GM19193 (cell line): ENCODE measurements around the gene LAMA5.

Experiments
- POLR2A ChIP-seq: IDR thresholded peaks from 4 replicates; pipeline ENCODE4 v1.6.1; 2011; ENCODE audit not compliant: insufficient read depth, insufficient read length; ENCODE audit errors: extremely low read depth

The LAMA5 gene

DNA sequence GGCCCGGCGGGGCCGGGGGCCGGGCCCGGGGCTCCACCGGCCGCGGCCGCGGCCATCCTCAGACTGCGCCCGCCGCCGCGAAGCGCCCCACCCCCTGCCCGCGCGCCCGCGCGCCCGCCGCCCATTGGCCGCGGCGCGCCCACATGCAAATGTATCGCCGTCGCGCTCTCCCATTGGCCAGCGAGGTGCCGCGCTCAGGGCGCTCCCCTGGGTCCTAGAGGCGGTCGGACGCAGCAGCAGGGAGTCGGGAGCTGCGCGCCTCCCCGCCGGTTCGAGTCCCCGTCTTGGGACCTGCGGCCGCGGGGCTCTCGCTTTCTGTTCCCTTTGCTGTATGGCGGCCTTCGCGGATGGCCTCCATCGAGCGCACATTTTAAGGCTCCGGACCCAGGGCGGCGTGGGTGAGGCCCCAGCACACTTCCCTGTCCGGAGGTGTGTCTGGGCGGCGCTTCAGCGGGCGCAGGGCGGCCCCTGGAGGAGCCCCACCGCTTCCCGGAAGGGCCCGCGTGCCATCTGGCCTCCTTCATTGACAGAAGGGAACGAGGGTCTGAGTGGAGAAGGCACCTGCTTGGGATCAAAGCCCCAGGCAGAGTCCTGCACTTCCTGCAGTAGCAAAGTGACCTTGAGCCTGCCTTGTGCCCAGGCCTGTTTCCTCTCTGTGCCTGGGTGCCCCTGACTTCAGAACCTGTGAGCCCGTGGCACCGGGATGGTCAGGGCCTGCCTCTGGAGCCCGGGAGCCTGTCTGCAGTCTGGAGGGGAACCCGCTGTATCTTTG, 40.3 kb upstream of the LAMA5 start, which contains the start of gene CABLES2:
Gene CABLES2 (minus strand): TSS at position 65 of the 772 bp plus-strand sequence. CDS start 9 bp downstream, at position 56.
- peak; percentile 47 for TF ChIP-seq POLR2A

DNA sequence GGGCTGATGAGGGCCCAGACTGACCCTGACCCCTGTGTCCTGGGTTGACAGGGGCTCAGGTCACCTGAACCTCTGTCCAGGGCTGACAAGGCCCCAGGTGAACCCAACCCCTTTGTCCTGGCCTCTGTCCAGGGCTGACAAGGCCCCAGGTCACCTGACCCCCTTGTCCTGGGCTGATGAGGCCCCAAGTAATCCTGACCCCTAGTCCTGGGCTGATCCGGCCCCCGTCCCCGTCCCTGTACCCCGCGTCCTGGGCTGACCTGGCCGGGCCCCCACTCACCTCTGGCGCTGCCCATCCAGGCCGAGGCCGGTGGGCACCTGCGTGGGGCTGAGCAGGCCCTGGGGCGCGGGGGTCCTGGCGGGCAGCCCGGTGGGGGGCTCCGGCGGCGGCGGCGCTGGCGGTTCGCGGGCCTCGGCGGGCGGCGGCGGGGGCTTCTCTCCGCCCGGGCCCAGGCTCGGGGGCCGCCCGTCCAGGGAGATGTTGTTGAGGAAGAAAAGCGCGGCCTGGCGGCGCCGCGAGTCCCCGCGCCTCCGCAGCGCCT, 39.6 kb upstream of the LAMA5 start:
- TF ChIP-seq POLR2A, result no peak

DNA sequence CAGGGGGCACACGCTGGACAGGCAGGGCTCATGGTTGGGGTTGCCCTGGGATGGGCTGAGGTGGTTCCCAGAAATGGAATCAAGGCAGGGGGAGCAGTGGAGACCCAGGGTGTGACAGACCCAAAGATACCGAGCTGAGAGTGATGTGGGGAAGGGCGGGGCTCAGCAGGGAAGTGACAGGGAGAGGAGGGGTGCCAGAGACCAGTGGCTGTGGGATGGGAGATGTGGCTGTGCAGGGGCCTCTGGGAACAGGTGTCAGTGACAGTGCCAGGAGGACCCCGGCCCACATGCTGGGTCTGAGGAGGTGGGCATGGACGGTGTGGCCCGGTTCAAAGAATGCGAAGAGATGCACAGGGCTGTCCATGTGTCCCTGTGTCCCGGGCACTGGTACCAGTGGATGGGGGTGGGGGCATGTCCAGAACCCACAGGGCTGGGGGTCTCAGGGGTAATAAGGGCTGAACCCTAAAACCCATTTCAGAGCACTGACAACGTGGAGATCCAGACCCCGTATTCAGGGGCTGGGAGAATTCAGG, 38.9 kb upstream of the LAMA5 start:
- no peak for TF ChIP-seq POLR2A

DNA sequence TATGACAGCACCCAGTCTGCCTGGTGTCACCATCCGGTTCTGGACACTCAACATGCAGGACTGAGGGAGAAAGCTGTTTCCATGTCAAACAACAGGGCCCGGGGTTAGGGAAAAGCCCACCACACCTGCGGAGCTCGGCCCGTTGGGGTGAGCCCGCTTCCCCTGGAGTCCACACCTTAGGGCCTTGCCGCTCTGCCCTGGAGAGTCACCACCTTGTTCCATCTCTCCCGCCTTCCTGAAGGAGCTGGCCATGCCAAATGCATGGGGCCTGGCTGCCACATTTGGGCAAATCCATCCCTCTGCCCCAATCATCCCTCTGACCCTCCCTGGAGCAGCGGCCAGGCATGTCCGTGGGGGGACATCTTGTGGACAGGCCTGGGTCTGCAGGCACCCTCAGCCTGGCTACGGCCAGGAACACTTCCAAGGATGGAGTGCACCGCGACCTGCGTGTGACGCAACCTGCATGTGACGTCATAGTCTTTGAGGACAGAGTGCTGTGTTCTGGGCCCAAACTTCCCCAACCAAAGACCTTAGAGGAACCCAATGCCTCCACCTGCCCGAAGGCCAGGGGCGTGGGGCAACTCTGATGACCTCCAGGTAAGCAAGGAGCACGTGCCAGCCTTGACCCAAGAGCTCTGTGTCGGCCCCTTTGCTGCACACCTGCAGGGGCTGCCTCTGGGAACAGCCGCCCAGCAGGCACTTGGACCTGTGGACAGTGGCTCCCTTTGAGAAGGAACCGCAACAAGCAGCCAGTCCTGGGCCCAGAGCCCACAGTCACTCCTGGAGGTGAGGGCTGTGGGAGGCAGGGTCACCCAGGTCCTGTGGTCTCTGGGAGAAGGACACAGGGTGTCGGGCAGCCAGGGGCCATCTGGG, 38.2 kb upstream of the LAMA5 start:
- TF ChIP-seq POLR2A, result no peak

DNA sequence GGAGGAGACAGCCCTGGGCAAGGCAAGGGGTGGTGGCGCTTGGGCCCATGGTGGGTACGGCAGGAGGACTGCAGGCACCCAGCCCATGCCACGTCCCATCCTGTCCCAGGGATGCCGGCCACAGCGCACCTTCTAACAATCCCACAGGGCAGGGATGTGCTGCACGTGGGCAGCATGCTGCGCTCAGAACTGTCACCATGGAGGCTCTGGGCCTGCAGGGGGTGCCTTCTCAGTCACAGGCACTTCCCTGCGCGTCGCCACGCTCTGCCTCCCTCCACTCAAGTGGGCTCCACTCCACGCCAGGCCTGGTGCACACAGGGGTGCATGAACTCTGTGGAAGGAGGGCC, 37.6 kb upstream of the LAMA5 start:
- TF ChIP-seq POLR2A, result no peak

DNA sequence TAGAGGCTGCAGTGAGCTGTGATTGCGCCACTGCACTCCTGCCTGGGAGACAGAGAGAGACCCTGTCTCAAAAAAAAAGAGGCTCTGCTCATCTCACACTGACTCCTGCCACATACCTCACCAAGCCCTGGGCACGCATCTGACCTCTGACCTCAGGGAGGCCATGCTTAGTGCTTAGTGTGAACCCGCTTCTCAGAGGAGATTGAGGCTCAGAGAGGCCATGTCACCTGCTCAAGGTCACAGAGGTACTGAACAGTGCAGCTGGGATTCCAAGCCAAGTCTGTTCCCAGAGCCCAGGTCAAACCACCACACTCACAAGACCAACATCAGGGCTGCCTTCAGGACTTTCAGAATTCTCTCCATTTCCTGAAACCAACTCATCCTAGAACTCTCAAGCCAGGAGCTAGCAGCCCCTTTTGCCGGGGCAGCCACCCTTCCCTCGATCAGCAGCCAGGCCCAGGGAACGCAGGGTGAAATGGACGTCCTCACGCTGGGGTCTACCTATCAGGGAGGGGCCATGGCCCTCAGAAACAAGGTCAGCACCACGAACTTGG, 37.1 kb upstream of the LAMA5 start:
- TF ChIP-seq POLR2A, result no peak

DNA sequence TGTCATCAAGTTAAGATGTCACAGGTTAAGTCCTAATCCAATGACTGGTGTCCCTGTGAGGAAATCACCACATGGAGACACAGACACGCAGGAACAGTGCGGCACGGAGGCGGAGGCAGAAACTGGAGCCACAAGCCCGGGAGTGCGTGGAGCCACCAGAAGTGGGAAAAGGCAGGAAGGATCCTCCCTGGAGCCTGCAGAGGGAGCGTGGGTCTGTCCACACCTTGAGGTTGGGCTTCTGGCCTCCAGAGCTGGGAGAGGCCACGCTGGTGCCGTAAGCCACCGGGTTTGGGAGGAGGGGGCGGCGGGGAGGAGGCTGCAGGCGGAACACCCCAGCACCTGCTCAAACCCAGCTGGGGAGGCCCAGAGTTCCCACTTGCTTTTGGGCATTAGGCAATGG, 36.2 kb upstream of the LAMA5 start:
- TF ChIP-seq POLR2A, result no peak

DNA sequence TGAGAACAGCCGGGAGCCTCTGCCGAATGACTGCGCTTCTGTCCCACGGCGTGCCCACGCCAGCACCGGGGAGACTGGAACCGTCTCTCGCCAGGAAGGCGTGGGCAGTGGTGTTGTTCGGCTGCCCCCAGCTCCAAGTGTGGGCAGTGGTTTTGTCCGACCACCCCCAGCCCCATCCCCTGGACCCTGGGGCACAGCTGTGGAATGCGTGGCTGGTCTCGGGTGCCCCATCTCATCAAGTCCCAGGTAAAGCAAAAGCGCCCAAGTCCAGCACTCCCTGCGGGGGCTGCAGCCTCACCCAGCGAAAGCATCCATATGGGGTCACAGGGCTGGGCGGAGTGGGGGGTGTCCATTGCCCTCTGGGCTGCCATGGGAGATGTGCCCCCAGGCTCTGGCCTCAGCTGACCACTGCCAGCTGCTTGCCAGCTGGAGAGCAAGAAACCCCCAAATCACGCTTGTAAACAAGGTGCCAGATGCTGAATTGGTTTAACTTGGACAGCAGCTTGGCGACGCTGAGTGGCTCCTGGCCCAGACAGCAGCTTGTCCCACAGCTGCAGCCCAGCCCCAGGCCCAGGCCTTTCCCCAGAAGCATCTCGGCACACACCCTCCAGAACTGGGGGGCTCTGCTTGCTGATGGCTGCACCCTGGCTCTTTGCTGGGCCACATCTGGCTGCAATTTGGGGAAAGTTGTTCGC, 35.5 kb upstream of the LAMA5 start:
- TF ChIP-seq POLR2A, result no peak

DNA sequence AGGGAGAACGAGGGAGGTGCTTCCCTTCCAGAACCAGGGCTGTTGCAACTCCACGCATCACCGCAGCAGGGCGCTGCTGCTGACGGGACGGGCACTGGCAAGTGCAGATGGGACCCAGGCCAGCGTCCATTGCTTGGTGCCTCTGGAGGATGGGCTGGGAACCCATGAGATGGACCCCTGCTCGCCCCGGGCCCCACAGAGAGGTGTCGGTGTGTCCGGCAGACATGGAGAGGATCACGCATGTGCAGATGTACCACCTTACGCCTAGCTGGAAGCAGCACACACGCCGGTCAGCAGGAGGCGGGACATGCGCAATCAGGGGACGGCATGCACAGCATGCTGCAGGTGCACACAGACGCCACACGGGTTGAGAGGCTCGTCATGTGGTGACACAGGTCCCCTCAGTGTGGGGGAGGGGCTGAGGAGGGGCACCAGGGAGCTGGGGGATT, 34.2 kb upstream of the LAMA5 start:
- no peak for TF ChIP-seq POLR2A

DNA sequence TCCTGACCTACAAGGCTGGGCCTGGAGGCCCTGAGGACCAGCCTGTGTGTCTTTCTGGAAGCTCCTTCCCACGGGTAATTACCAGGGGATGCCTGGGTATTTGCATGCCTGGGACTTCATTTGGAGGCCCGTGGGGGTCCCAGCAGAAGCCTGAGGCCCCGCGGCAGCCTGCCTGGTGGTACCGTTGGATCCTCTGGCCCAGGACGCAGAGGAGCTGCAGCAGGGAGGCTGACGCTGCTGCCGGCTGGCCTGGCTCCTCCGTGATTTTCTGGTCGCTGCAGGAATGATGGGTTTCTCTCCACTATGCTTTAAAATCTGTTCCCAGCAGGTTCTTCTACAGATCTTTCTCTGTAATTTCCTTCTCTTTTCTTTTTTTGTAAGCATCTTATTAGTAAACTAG, 33.4 kb upstream of the LAMA5 start:
- no peak for TF ChIP-seq POLR2A

DNA sequence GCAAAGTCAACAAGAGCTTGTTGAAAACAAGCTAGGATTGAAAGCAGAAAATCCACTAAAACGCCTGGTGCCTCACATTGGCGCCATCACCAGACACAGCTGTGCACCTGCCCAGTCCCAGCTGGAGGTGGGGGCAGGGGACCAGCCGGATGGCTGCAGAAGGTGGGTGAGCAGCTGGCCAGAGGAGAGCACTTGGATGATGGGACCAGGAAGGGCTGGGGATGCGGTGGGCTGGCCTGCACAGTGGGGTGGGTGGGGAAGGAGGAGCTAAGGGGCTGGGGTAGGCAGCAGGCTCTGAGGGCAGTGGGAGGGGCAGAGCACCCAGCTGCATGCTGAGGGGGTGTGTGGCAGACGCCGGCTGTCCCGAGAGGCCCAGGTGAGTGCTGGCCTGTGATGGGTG, 32.9 kb upstream of the LAMA5 start:
- TF ChIP-seq POLR2A, result no peak

DNA sequence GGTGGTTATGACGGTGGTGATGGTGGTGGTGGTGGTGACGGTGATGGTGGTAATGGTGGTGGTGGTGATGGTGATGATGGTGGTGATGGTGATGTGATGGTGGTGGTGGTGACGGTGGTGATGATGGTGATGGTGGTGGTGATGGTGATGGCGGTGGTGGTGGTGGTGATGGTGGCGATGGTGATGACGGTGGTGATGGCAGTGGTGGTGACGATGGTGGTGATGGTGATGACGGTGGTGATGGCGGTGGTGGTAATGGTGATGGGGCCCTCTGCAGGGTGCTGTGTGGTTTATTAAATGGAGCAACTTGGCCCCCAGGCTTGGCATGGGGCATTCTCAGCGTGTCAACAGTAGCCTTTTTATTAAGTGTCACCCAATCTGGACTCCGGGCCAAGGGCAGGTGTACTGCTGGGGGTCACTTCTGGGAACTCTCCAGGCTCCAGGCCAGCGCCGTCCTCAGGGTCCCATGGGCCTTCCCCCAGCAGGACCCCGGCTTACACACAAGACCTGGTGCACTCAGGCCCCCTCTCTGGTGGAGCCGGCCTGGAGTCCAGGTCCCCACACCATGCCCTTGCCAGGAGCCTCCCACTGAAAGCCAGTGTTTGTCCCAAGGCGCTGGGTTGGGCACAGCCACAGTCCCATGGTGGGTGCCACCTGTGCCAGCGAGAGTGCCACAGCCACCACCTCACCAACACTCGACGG, 31.2 kb upstream of the LAMA5 start:
- TF ChIP-seq POLR2A, result no peak

DNA sequence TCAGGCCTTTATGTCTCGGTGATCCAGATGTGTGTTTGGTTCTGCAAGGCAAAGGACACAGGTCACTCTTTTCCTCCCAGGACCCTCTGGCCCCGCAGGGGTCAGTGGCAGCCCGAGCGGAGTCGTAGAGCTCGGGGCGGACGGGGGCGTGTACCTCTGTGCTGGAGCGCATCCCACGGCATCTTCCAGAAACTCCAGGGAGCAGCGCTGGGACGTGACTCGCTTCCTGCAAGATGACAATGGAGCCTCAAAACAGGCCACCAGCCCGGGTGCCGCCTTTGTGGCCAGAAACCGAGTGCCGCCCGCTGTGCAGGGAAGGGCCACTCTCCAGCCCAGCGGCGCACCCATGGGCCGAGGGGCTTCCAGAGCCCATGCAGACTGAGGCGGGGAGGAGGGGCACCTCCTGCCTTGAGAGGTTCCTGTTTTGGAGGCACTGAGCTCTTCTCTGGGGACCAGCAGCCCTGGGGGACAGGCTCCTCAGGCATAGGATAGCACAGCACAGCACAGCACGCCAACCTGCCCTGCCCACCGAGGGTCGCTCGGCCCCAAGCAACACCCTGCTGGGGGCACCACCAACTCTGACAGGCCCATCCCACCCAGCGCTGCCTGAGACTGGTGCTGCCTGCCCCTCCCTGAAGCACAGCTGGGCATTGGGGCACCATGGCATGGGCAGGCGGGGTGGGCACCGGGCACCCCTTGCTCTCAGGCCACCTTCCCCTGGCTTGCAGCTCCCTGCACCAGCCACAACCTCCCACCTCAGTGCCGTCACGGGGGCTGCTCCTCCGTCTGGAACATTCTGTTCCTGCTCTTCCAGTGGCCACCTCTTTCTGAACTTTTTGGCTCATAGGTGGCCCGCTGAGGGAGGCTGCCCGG, 29.5 kb upstream of the LAMA5 start:
- TF ChIP-seq POLR2A, result no peak
